CD4-positive, CD25-positive, alpha-beta regulatory T cell (primary cell): Measurements from ENCODE around the gene LANCL3. TPM values are rescaled to one million over a fixed set of nuclear protein-coding genes. Genes with fewer than 3 reads are reported as not detected.

Source experiments
- ATAC-seq, 2 donors: fragments of 150-1000 bp; cut with Tn5 transposase; one replicate each; pipeline ENCODE4 v1.10.0; 2021; ENCODE audit warnings: low read depth in 2 of 2, moderate number of reproducible peaks in 2 of 2, moderate library complexity in 1 of 2
- DNase-seq, 3 donors: peaks; one replicate each; pipeline versions ENCODE4 v3.0.0 to v3.0.0-alpha.2; 2012 to 2022; ENCODE audit warnings: mixed read lengths in 1 of 3
- H3K27ac ChIP-seq: one replicate; pipeline ENCODE4 v1.7.0; 2013; ENCODE audit warnings: mild to moderate bottlenecking, low read length; ENCODE audit not compliant: insufficient read depth, poor library complexity, severe bottlenecking
- H3K27me3 ChIP-seq: one replicate; pipeline ENCODE4 v1.7.0; 2013; ENCODE audit warnings: low read length; ENCODE audit not compliant: control insufficient read depth, insufficient read depth
- H3K36me3 ChIP-seq: one replicate; pipeline ENCODE4 v1.7.0; 2013; ENCODE audit warnings: mild to moderate bottlenecking, low read length, moderate library complexity; ENCODE audit not compliant: control insufficient read depth, insufficient read depth
- H3K4me1 ChIP-seq: 2 replicates; pipeline ENCODE4 v1.7.0; 2013; ENCODE audit warnings: mild to moderate bottlenecking, low read length; ENCODE audit not compliant: insufficient read depth, control insufficient read depth, poor library complexity, severe bottlenecking
- H3K4me3 ChIP-seq: one replicate; pipeline ENCODE4 v1.7.0; 2013; ENCODE audit warnings: low read depth, mild to moderate bottlenecking, low read length, moderate library complexity
- H3K9me3 ChIP-seq, 2 experiments: 1 replicate in 1 of 2; 2 replicates in 1 of 2; pipeline ENCODE4 v1.7.0; 2013; ENCODE audit warnings: low read length in 2 of 2, mild to moderate bottlenecking in 1 of 2, moderate library complexity in 1 of 2; ENCODE audit not compliant: control insufficient read depth in 2 of 2
- H3K27ac Mint-ChIP-seq, 3 donors: one replicate each; pipeline ENCODE4 v1.8.0; 2020 to 2022; ENCODE audit warnings: mild to moderate bottlenecking in 3 of 3, mixed read lengths in 3 of 3, moderate library complexity in 2 of 3
- H3K27me3 Mint-ChIP-seq: one replicate; pipeline ENCODE4 v1.8.0; 2022; ENCODE audit warnings: mild to moderate bottlenecking, mixed read lengths
- H3K36me3 Mint-ChIP-seq: one replicate; pipeline ENCODE4 v1.8.0; 2020; ENCODE audit warnings: mixed read lengths
- H3K4me1 Mint-ChIP-seq, 4 donors: one replicate each; pipeline ENCODE4 v1.8.0; 2020 to 2022; ENCODE audit warnings: mixed read lengths in 4 of 4, mild to moderate bottlenecking in 1 of 4
- H3K4me3 Mint-ChIP-seq, 4 donors: one replicate each; pipeline ENCODE4 v1.8.0; 2020 to 2022; ENCODE audit warnings: mild to moderate bottlenecking in 4 of 4, mixed read lengths in 4 of 4, moderate library complexity in 3 of 4
- H3K9me3 Mint-ChIP-seq, 7 donors: one replicate each; pipeline ENCODE4 v1.8.0; 2020 to 2022; ENCODE audit warnings: mixed read lengths in 7 of 7, mild to moderate bottlenecking in 3 of 7, moderate library complexity in 2 of 7
- polyA plus RNA-seq, 4 donors: library from polyadenylated mRNA; unstranded; fragments of 300-500 nt; fragmentation: Illumina TruSeq; gene quantifications; one replicate each; pipeline ENCODE4 v1.2.3, GENCODE V29; 2021
- total RNA-seq: library from RNA; stranded (reverse); gene quantifications from one replicate; pipeline ENCODE4 v1.2.3, GENCODE V29; 2022

LANCL3 gene
- total and polyA plus RNA-seq, 5 donors from 2014 or later = 0.35 TPM; not detected in 4

GRCh38 chrX:37590047-37590446, 18.6 kb downstream of the LANCL3 start:
- H3K4me1 ChIP-seq = no peaks in the 10 kb centered on the region
- no peaks in the 10 kb centered on the region for H3K36me3 ChIP-seq
- H3K4me1 Mint-ChIP-seq = no peaks in the 10 kb centered on the region
- H3K4me3 ChIP-seq = no peak overlapping the region
- no peak overlapping the region for H3K4me3 Mint-ChIP-seq
- no peak overlapping the region for H3K27ac ChIP-seq
- no peaks in the 10 kb centered on the region for H3K9me3 ChIP-seq
- no peaks in the 10 kb centered on the region for H3K27me3 Mint-ChIP-seq
- peaks cover 0 to 3% (median 0%) of the 10 kb centered on the region in 7 donors for H3K9me3 Mint-ChIP-seq
- no peak for ATAC-seq
- no peaks in the 10 kb centered on the region for H3K36me3 Mint-ChIP-seq
- no peak for DNase-seq
- H3K27me3 ChIP-seq = no peaks in the 10 kb centered on the region
- no peak overlapping the region for H3K27ac Mint-ChIP-seq

GRCh38 chrX:37594755-37595382, 23.4 kb downstream of the LANCL3 start:
- no peaks in the 10 kb centered on the region for H3K36me3 Mint-ChIP-seq
- no peaks in the 10 kb centered on the region for H3K4me1 Mint-ChIP-seq
- no peak for ATAC-seq
- no peak overlapping the region for H3K27ac ChIP-seq
- peaks cover 0 to 4% (median 0%) of the 10 kb centered on the region in 7 donors for H3K9me3 Mint-ChIP-seq
- no peak for DNase-seq
- no peaks in the 10 kb centered on the region for H3K27me3 Mint-ChIP-seq
- no peaks in the 10 kb centered on the region for H3K9me3 ChIP-seq
- no peak overlapping the region for H3K27ac Mint-ChIP-seq
- no peaks in the 10 kb centered on the region for H3K4me1 ChIP-seq
- H3K4me3 ChIP-seq = no peak overlapping the region
- no peaks in the 10 kb centered on the region for H3K36me3 ChIP-seq
- H3K27me3 ChIP-seq = peaks cover 2% of the 10 kb centered on the region
- no peak overlapping the region for H3K4me3 Mint-ChIP-seq

GRCh38 chrX:37599729-37600128, 28.3 kb downstream of the LANCL3 start:
- Mint-ChIP-seq H3K27ac (no peak overlapping the region), H3K4me1 (no peaks in the 10 kb centered on the region), H3K9me3 (peaks cover 0 to 4% (median 0%) of the 10 kb centered on the region in 7 donors), H3K4me3 (no peak overlapping the region), H3K36me3 (no peaks in the 10 kb centered on the region), H3K27me3 (no peaks in the 10 kb centered on the region)
- Histone ChIP-seq H3K4me1 (no peaks in the 10 kb centered on the region), H3K27ac (no peak overlapping the region), H3K36me3 (no peaks in the 10 kb centered on the region), H3K27me3 (peaks cover 2% of the 10 kb centered on the region), H3K9me3 (no peaks in the 10 kb centered on the region), H3K4me3 (no peak overlapping the region)
- DNase-seq = no peak
- no peak for ATAC-seq

- Mint-ChIP-seq H3K27me3 (no peaks in the 10 kb centered on the region), H3K9me3 (peaks cover 0 to 2% (median 0%) of the 10 kb centered on the region in 7 donors), H3K27ac (no peak overlapping the region), H3K4me1 (no peaks in the 10 kb centered on the region), H3K4me3 (no peak overlapping the region), H3K36me3 (no peaks in the 10 kb centered on the region)
- DNase-seq = no peak
- Histone ChIP-seq H3K27ac (no peak overlapping the region), H3K36me3 (no peaks in the 10 kb centered on the region), H3K9me3 (no peaks in the 10 kb centered on the region), H3K4me1 (no peaks in the 10 kb centered on the region), H3K27me3 (no peaks in the 10 kb centered on the region), H3K4me3 (no peak overlapping the region)
- no peak for ATAC-seq
These were observed 32.5 kb downstream of the LANCL3 start for GRCh38 chrX:37603938-37604409.

GRCh38 chrX:37607243-37607642, 35.8 kb downstream of the LANCL3 start:
- no peaks in the 10 kb centered on the region for H3K9me3 ChIP-seq
- H3K36me3 ChIP-seq = no peaks in the 10 kb centered on the region
- H3K27me3 ChIP-seq = no peaks in the 10 kb centered on the region
- no peaks in the 10 kb centered on the region for H3K4me1 ChIP-seq
- no peak for DNase-seq
- Mint-ChIP-seq H3K27me3 (no peaks in the 10 kb centered on the region), H3K4me1 (no peaks in the 10 kb centered on the region), H3K27ac (no peak overlapping the region), H3K4me3 (no peak overlapping the region), H3K9me3 (peaks cover 0 to 2% (median 0%) of the 10 kb centered on the region in 7 donors), H3K36me3 (no peaks in the 10 kb centered on the region)
- H3K4me3 ChIP-seq = no peak overlapping the region
- no peak overlapping the region for H3K27ac ChIP-seq
- no peak for ATAC-seq

- ATAC-seq (no peak), DNase-seq (no peak)
- H3K4me3 Mint-ChIP-seq = no peak overlapping the region
- peaks cover 0 to 2% (median 0%) of the 10 kb centered on the region in 7 donors for H3K9me3 Mint-ChIP-seq
- H3K9me3 ChIP-seq = no peaks in the 10 kb centered on the region
- no peak overlapping the region for H3K4me3 ChIP-seq
- H3K27ac Mint-ChIP-seq = no peak overlapping the region
- H3K27me3 ChIP-seq = no peaks in the 10 kb centered on the region
- H3K27me3 Mint-ChIP-seq = no peaks in the 10 kb centered on the region
- no peak overlapping the region for H3K27ac ChIP-seq
- H3K4me1 Mint-ChIP-seq = no peaks in the 10 kb centered on the region
- H3K4me1 ChIP-seq = no peaks in the 10 kb centered on the region
- H3K36me3 Mint-ChIP-seq = no peaks in the 10 kb centered on the region
- H3K36me3 ChIP-seq = no peaks in the 10 kb centered on the region
These were observed 36.7 kb downstream of the LANCL3 start for GRCh38 chrX:37608156-37608555.

- no peaks in the 10 kb centered on the region for H3K4me1 Mint-ChIP-seq
- DNase-seq (no peak), ATAC-seq (no peak)
- no peaks in the 10 kb centered on the region for H3K36me3 ChIP-seq
- H3K36me3 Mint-ChIP-seq = no peaks in the 10 kb centered on the region
- peaks cover 0 to 2% (median 0%) of the 10 kb centered on the region in 7 donors for H3K9me3 Mint-ChIP-seq
- H3K4me3 Mint-ChIP-seq = no peak overlapping the region
- H3K4me1 ChIP-seq = no peaks in the 10 kb centered on the region
- no peak overlapping the region for H3K4me3 ChIP-seq
- H3K27me3 Mint-ChIP-seq = no peaks in the 10 kb centered on the region
- no peaks in the 10 kb centered on the region for H3K27me3 ChIP-seq
- no peak overlapping the region for H3K27ac ChIP-seq
- no peaks in the 10 kb centered on the region for H3K9me3 ChIP-seq
- no peak overlapping the region for H3K27ac Mint-ChIP-seq
These were observed 38.3 kb downstream of the LANCL3 start for GRCh38 chrX:37609727-37610126.

GRCh38 chrX:37613933-37614332, 42.5 kb downstream of the LANCL3 start:
- H3K36me3 Mint-ChIP-seq = no peaks in the 10 kb centered on the region
- Histone ChIP-seq H3K27me3 (no peaks in the 10 kb centered on the region), H3K4me3 (no peak overlapping the region), H3K27ac (no peak overlapping the region), H3K4me1 (no peaks in the 10 kb centered on the region), H3K36me3 (no peaks in the 10 kb centered on the region), H3K9me3 (no peaks in the 10 kb centered on the region)
- no peak overlapping the region for H3K4me3 Mint-ChIP-seq
- no peaks in the 10 kb centered on the region for H3K27me3 Mint-ChIP-seq
- H3K4me1 Mint-ChIP-seq = no peaks in the 10 kb centered on the region
- DNase-seq = no peak
- H3K9me3 Mint-ChIP-seq = peaks cover 0 to 3% (median 0%) of the 10 kb centered on the region in 7 donors
- H3K27ac Mint-ChIP-seq = no peak overlapping the region
- ATAC-seq = no peak
